Upper lobe of left lung (tissue), 4 donors: ENCODE measurements around the gene RBM20.

ENCODE experiments used
- CTCF ChIP-seq, 6 experiments: fragments of 450-650 bp in 4 of 6; fragments of 200-600 bp in 2 of 6; sonication (generic) in 2 of 6; IDR thresholded peaks; one replicate each; pipeline ENCODE4 v1.5.1; 2016 to 2019; ENCODE audit warnings: antibody characterized with exemption in 6 of 6
- EP300 ChIP-seq, 4 donors: sonication (generic); formaldehyde crosslinking; IDR thresholded peaks; one replicate each; pipeline ENCODE4 v1.5.1; 2017; ENCODE audit warnings: antibody characterized with exemption in 4 of 4, control low read depth in 2 of 4
- POLR2A ChIP-seq, 4 donors: fragments of 450-650 bp; IDR thresholded peaks; one replicate each; pipeline ENCODE4 v1.5.1; 2016 to 2017; ENCODE audit warnings: antibody characterized with exemption in 4 of 4, mild to moderate bottlenecking in 2 of 4
- POLR2AphosphoS5 ChIP-seq, 2 donors: sonication (generic); formaldehyde crosslinking; IDR thresholded peaks; one replicate each; pipeline ENCODE4 v1.5.1; 2017; ENCODE audit warnings: antibody characterized with exemption in 2 of 2

GRCh38 chr10:110822712-110823311, 178.7 kb downstream of the RBM20 start:
- no peak for TF ChIP-seq CTCF (IDR thresholded peaks at IDR 0.05)
- TF ChIP-seq POLR2AphosphoS5 (IDR thresholded peaks at IDR 0.05) = no peak
- TF ChIP-seq POLR2A (IDR thresholded peaks at IDR 0.05) = no peak
- TF ChIP-seq EP300 (IDR thresholded peaks at IDR 0.05) = no peak
